IMR-90 (cell line): ENCODE data around the gene ARHGAP19. TPM values are rescaled to one million over a fixed set of nuclear protein-coding genes. Genes with fewer than 3 reads are reported as not detected.

ENCODE experiments used
- ATAC-seq: fragments of 200-7000 bp; cut with Tn5 transposase; 2 replicates; pipeline ENCODE4 v1.9.1; 2020; ENCODE audit warnings: low read depth, mild to moderate bottlenecking, moderate library complexity
- BruUV-seq: library from RNA; stranded (reverse); fragments of 400-500 nt; replicated peaks from 2 replicates; lab custom pipeline; 2021; lab: Mats Ljungman, UMichigan
- CTCF ChIA-PET: fragments of 300-600 bp; formaldehyde crosslinking; extraction: SDS; loops from one replicate; lab custom pipeline; 2021; ENCODE audit warnings: antibody characterized with exemption; lab: Yijun Ruan, JAX
- POLR2A ChIA-PET: fragments of 300-600 bp; sonication (Branson Sonifier 250); formaldehyde crosslinking; loops from one replicate; lab custom pipeline; 2022; ENCODE audit warnings: antibody characterized with exemption; ENCODE audit not compliant: unreplicated experiment; lab: Charles Lee
- DNase-seq: peaks from one replicate; pipeline ENCODE4 v3.0.0; 2013
- H2AFZ ChIP-seq: replicated peaks from 2 replicates; pipeline ENCODE3; 2013; ENCODE audit warnings: low read length, mild to moderate bottlenecking; ENCODE audit not compliant: poor library complexity
- H2AK5ac ChIP-seq: 2 replicates; pipeline ENCODE4 v1.6.1; 2013; ENCODE audit warnings: low read depth, low read length, inconsistent platforms
- H2AK9ac ChIP-seq: replicated peaks from 2 replicates; pipeline ENCODE3; 2013; ENCODE audit warnings: mild to moderate bottlenecking, low read depth, low read length, moderate library complexity; ENCODE audit not compliant: poor library complexity
- H2BK120ac ChIP-seq: 2 replicates; pipeline ENCODE4 v1.6.1; 2013; ENCODE audit warnings: low read depth, low read length, inconsistent platforms
- H2BK15ac ChIP-seq: 3 replicates; pipeline ENCODE4 v1.6.1; 2013; ENCODE audit warnings: low read depth, low read length, inconsistent platforms
- H2BK20ac ChIP-seq: 2 replicates; pipeline ENCODE4 v1.6.1; 2013; ENCODE audit warnings: low read depth, mild to moderate bottlenecking, inconsistent platforms, low read length, moderate library complexity
- H2BK5ac ChIP-seq: 2 replicates; pipeline ENCODE4 v1.6.1; 2013; ENCODE audit warnings: mild to moderate bottlenecking, low read depth, low read length, inconsistent platforms; ENCODE audit not compliant: poor library complexity, severe bottlenecking
- H3K14ac ChIP-seq: replicated peaks from 2 replicates; pipeline ENCODE4 v1.6.1; 2013; ENCODE audit warnings: low read depth, low read length, inconsistent platforms
- H3K18ac ChIP-seq: 2 replicates; pipeline ENCODE4 v1.6.1; 2013; ENCODE audit warnings: low read depth, low read length, control low read depth
- H3K23ac ChIP-seq: 2 replicates; pipeline ENCODE4 v1.6.1; 2013; ENCODE audit warnings: low read depth, low read length, inconsistent platforms
- H3K27ac ChIP-seq: 2 replicates; pipeline ENCODE4 v1.5.1; 2013; ENCODE audit warnings: mild to moderate bottlenecking, control low read depth, low read length; ENCODE audit not compliant: insufficient read depth
- H3K27me3 ChIP-seq: 2 replicates; pipeline ENCODE4 v1.6.1; 2013; ENCODE audit warnings: low read length; ENCODE audit not compliant: control insufficient read depth, insufficient read depth
- H3K36me3 ChIP-seq: 2 replicates; pipeline ENCODE4 v1.6.1; 2013; ENCODE audit warnings: low read length, mixed read lengths; ENCODE audit not compliant: control insufficient read depth, insufficient read depth
- H3K4ac ChIP-seq: 2 replicates; pipeline ENCODE4 v1.6.1; 2013; ENCODE audit warnings: low read depth, low read length, inconsistent platforms
- H3K4me1 ChIP-seq: 2 replicates; pipeline ENCODE4 v1.6.1; 2013; ENCODE audit warnings: low read length, mixed read lengths; ENCODE audit not compliant: control insufficient read depth, insufficient read depth
- H3K4me2 ChIP-seq: 2 replicates; pipeline ENCODE4 v1.6.1; 2013; ENCODE audit warnings: low read depth, mild to moderate bottlenecking, control low read depth, low read length, moderate library complexity
- H3K4me3 ChIP-seq: 2 replicates; pipeline ENCODE4 v1.5.1; 2013; ENCODE audit warnings: low read depth, mild to moderate bottlenecking, control low read depth, low read length, moderate library complexity; ENCODE audit not compliant: insufficient read depth
- H3K56ac ChIP-seq: 2 replicates; pipeline ENCODE4 v1.6.1; 2013; ENCODE audit warnings: low read length, inconsistent platforms; ENCODE audit not compliant: insufficient read depth; ENCODE audit errors: extremely low read depth
- H3K79me1 ChIP-seq, 2 experiments: 2 replicates each; pipeline ENCODE4 v1.6.1; 2013; ENCODE audit warnings: low read length in 2 of 2, inconsistent platforms in 1 of 2, low read depth in 1 of 2
- H3K9ac ChIP-seq: 2 replicates; pipeline ENCODE4 v1.6.1; 2013; ENCODE audit warnings: low read depth, low read length, control low read depth
- H3K9me1 ChIP-seq: 2 replicates; pipeline ENCODE4 v1.6.1; 2013; ENCODE audit warnings: low read length, inconsistent platforms; ENCODE audit not compliant: insufficient read depth
- H3K9me3 ChIP-seq: 2 replicates; pipeline ENCODE4 v1.6.1; 2013; ENCODE audit warnings: low read length; ENCODE audit not compliant: control insufficient read depth, insufficient read depth
- H4K20me1 ChIP-seq: 2 replicates; pipeline ENCODE4 v1.6.1; 2013; ENCODE audit warnings: low read length, inconsistent platforms; ENCODE audit not compliant: insufficient read depth
- H4K5ac ChIP-seq: 2 replicates; pipeline ENCODE4 v1.6.1; 2013; ENCODE audit warnings: mild to moderate bottlenecking, low read depth, low read length, control low read depth
- H4K8ac ChIP-seq, 2 experiments: 2 replicates each; pipeline ENCODE4 v1.6.1; 2013; ENCODE audit warnings: low read depth in 2 of 2, low read length in 2 of 2, control low read depth in 1 of 2, inconsistent platforms in 1 of 2
- H4K91ac ChIP-seq: 2 replicates; pipeline ENCODE4 v1.6.1; 2013; ENCODE audit warnings: low read depth, low read length, inconsistent platforms; ENCODE audit not compliant: insufficient read depth
- BHLHE40 ChIP-seq: fragments of 150-350 bp; IDR thresholded peaks from 2 replicates; pipeline ENCODE4 v1.6.1; 2016; ENCODE audit warnings: mild to moderate bottlenecking, low read depth, low read length
- CEBPB ChIP-seq: IDR thresholded peaks from 2 replicates; pipeline ENCODE4 v1.6.1; 2012; ENCODE audit warnings: low read depth, low read length, improper control_type of control experiment
- CHD1 ChIP-seq: IDR thresholded peaks from 2 replicates; pipeline ENCODE4 v1.6.1; 2012; ENCODE audit warnings: low read depth, low read length, improper control_type of control experiment
- MAFK ChIP-seq: IDR thresholded peaks from 2 replicates; pipeline ENCODE4 v1.6.1; 2012; ENCODE audit warnings: low read depth, low read length, improper control_type of control experiment
- MAZ ChIP-seq: IDR thresholded peaks from 2 replicates; pipeline ENCODE4 v1.6.1; 2012; ENCODE audit warnings: low read depth, mild to moderate bottlenecking, low read length, improper control_type of control experiment, moderate library complexity, borderline replicate concordance
- MXI1 ChIP-seq: IDR thresholded peaks from 2 replicates; pipeline ENCODE4 v1.6.1; 2012; ENCODE audit warnings: low read depth, mild to moderate bottlenecking, low read length, moderate library complexity, borderline replicate concordance
- NFE2L2 ChIP-seq: fragments of 150-350 bp; IDR thresholded peaks from 2 replicates; pipeline ENCODE4 v1.6.1; 2016; ENCODE audit warnings: low read depth, mild to moderate bottlenecking, low read length
- POLR2A ChIP-seq: IDR thresholded peaks from 2 replicates; pipeline ENCODE4 v1.6.1; 2012; ENCODE audit warnings: mild to moderate bottlenecking, low read depth, low read length
- RAD21 ChIP-seq: IDR thresholded peaks from 2 replicates; pipeline ENCODE4 v1.6.1; 2012; ENCODE audit warnings: low read length, improper control_type of control experiment
- RCOR1 ChIP-seq: IDR thresholded peaks from 2 replicates; pipeline ENCODE4 v1.6.1; 2012; ENCODE audit warnings: mild to moderate bottlenecking, low read length, improper control_type of control experiment; ENCODE audit not compliant: insufficient replicate concordance
- RFX5 ChIP-seq: IDR thresholded peaks from 2 replicates; pipeline ENCODE4 v1.8.0; 2012; ENCODE audit warnings: low read depth, mild to moderate bottlenecking, low read length, moderate library complexity
- SMC3 ChIP-seq: fragments of 150-350 bp; IDR thresholded peaks from 2 replicates; pipeline ENCODE4 v1.6.1; 2016; ENCODE audit warnings: low read depth, mild to moderate bottlenecking, antibody characterized with exemption, low read length, moderate library complexity
- WGBS, 2 experiments: methylation state at CpG; one replicate each; pipeline versions ENCODE4 v1.1.5 to v1.1.7; 2013; ENCODE audit warnings: missing lambda C conversion rate in 2 of 2; ENCODE audit not compliant: insufficient read length in 1 of 2; ENCODE audit errors: extremely low coverage in 2 of 2; 5-methylcytosine and 5-hydroxymethylcytosine counted together
- dilution Hi-C: fragments of 300-500 bp; cut with HindIII; formaldehyde crosslinking; loops from one replicate; pipeline ENCODE4 v1.14.3; 2018; ENCODE audit warnings: low sequenced_read_pairs; ENCODE audit not compliant: unreplicated experiment
- in situ Hi-C: fragments of 300-500 bp; cut with MboI; formaldehyde crosslinking; loops from 3 replicates; pipeline ENCODE4 v1.14.3; 2019; ENCODE audit warnings: low sequenced_read_pairs, inconsistent platforms, mixed read lengths
- intact Hi-C: fragments of 100-400 bp; cut with micrococcal nuclease; formaldehyde crosslinking; loops from 2 replicates; pipeline ENCODE4 v1.10.0; 2022
- polyA plus RNA-seq, 3 experiments: library from polyadenylated mRNA; depleted of rRNA; stranded (reverse); fragments of >200 nt; gene quantifications; 2 replicates each; pipeline ENCODE4 v1.2.3, GENCODE V29; 2012; ENCODE audit warnings: low replicate concordance in 1 of 3
- total RNA-seq: library from RNA; depleted of rRNA; stranded (reverse); fragments of >200 nt; gene quantifications from 2 replicates; pipeline ENCODE4 v1.2.3, GENCODE V29; 2012
- TF ChIP-seq, protein P1 (sequence below): conservative IDR thresholded peaks from 2 replicates; pipeline ENCODE4 v1.5.1; 2012; ENCODE audit warnings: mild to moderate bottlenecking, low read depth, low read length, improper control_type of control experiment

The ARHGAP19 gene
- total and polyA plus RNA-seq, 2 of the 4 experiments (the other 2 are of a cell fraction): 6.3 to 7.0 TPM

DNA sequence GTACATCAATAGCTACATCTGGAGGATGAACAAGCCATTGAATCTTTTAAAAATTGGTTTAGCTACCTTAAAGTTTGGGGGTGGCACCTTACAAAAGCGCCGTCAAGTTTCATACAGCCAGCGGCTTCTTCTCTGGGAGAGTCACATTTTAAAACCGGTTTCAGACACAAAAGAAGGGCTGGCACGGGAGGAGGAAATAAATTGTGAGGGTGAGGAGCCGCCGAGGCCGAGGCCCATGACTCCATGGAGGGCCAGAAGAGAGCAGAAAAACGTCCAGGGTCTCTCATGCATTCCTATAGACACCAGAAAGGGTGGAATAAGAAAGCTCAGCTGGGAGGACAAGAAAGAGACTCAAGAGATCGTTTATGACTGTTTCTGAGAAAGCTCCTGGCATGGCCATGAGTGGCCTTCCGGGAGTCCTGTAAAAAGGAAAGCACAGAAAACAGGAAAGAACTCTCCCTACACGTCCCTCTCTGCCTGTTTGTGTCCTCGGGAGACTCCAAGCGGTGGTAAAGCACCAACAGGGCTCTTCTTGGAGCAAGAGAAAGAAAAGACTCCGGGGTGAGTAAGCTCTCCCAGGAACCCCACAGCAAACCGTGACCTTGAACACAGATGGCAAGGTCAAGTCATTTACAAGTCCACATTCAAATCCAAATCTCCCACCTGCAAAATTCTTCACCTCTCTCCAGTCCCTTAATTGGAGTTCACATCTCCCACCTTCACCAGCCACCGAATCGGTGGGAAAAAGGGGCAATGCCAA is 40.3 kb upstream of the ARHGAP19 start (continued):
- TF ChIP-seq SMC3: peak; percentile 45; the same call in 1 of the 2 replicates
- no peak for TF ChIP-seq BHLHE40
- TF ChIP-seq RAD21: peak; percentile 65

DNA sequence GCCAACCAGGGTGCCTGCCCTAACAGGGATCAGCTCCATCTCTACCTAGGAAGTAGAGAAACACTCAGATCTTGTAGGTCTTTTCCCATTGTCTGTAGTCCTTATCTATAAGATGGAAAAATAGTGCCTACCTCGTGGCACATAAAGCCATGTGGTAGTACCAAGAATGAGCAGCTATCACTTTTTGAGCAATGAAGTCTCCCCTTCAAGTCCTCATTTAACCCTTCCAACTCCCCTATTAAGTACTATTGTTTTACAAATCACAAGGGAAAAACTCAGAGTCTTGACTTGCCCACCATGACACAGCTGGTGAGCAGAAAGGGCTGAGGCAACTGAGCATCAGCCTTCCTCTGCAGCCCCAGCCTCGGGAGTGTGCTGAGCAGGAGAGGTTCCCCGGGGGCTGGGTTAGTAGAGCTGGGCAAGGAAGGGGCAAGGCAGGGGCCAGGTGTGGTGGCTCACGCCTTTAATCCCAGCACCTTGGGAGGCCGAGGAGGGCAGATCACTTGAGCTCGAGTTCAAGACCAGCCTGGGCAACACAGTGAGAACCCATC is 38.8 kb upstream of the ARHGAP19 start:
- Histone ChIP-seq H3K9me1 (no peaks in the 10 kb centered on the region; the same call in 1 of the 2 replicates), H3K9ac (no peak overlapping the region), H4K5ac (no peak overlapping the region), H2BK120ac (no peak overlapping the region), H4K8ac (no peak overlapping the region), H3K9me3 (no peaks in the 10 kb centered on the region), H2AFZ (no peak overlapping the region), H2BK20ac (no peak overlapping the region), H4K20me1 (no peaks in the 10 kb centered on the region), H3K27me3 (peaks cover 3% of the 10 kb centered on the region; the same call in 1 of the 2 replicates), H3K14ac (no peak overlapping the region), H3K79me1 (peaks cover 15 to 35% of the 10 kb centered on the region in 2 experiments), H2BK5ac (no peak overlapping the region), H2BK15ac (no peak overlapping the region), H4K91ac (no peak overlapping the region), H3K23ac (peak overlapping the region; percentile 69; the same call in 1 of the 2 replicates), H3K4ac (no peak overlapping the region), H3K4me2 (no peak overlapping the region), H3K4me1 (peaks cover 16% of the 10 kb centered on the region), H3K56ac (no peak overlapping the region), H3K4me3 (no peak overlapping the region), H3K18ac (no peak overlapping the region), H2AK9ac (no peak overlapping the region), H3K27ac (no peak overlapping the region), H3K36me3 (no peaks in the 10 kb centered on the region), H2AK5ac (no peak overlapping the region)
- ATAC-seq (no peak), DNase-seq (no peak)
- BruUV-seq: no TSS peak
- intact Hi-C loops (no loop called here), in situ Hi-C loops (no loop called here), dilution Hi-C loops (no loop called here)
- ChIA-PET POLR2A (no interaction called here), CTCF (interaction anchor here (0.6 to 3.5 kb wide), 4 partner anchors 52 to 258 kb away, joined by 3 to 23 read pairs (median 4); no protein-coding TSS in a partner anchor)
- WGBS, 2 experiments: no CpG with 5 or more reads among the region's 6 CpGs
- TF ChIP-seq CHD1 (no peak), NFE2L2 (no peak), RFX5 (no peak), MAFK (no peak), BHLHE40 (no peak), POLR2A (no peak), RAD21 (no peak), MAZ (no peak), RCOR1 (no peak), CEBPB (no peak), MXI1 (no peak)
- TF ChIP-seq, protein P1, sequence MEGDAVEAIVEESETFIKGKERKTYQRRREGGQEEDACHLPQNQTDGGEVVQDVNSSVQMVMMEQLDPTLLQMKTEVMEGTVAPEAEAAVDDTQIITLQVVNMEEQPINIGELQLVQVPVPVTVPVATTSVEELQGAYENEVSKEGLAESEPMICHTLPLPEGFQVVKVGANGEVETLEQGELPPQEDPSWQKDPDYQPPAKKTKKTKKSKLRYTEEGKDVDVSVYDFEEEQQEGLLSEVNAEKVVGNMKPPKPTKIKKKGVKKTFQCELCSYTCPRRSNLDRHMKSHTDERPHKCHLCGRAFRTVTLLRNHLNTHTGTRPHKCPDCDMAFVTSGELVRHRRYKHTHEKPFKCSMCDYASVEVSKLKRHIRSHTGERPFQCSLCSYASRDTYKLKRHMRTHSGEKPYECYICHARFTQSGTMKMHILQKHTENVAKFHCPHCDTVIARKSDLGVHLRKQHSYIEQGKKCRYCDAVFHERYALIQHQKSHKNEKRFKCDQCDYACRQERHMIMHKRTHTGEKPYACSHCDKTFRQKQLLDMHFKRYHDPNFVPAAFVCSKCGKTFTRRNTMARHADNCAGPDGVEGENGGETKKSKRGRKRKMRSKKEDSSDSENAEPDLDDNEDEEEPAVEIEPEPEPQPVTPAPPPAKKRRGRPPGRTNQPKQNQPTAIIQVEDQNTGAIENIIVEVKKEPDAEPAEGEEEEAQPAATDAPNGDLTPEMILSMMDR: no peak
